ENCODE results near the gene DCT.

DNA sequence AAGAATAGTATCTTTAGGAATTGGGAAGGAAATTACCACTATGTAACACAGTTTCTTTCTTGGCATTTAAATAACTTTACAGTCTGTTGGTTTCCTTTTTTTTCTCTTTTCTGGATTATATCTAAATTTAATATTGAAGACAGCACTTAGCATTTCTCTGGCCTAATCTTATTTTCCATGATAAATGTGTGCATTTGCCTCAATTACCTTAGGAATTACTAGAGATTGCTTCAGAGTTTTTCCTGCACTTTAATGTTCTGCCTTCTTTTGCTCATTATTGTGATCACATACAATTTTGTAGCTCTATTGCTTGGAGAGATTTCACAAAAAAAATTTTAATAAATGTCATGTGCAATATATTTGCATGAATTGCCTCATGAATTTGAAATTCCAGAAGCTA lies 25.1 kb downstream of the DCT start:
- TF ChIP-seq POLR2A (IDR thresholded peaks at IDR 0.05) = no peak
- TF ChIP-seq, protein P1, sequence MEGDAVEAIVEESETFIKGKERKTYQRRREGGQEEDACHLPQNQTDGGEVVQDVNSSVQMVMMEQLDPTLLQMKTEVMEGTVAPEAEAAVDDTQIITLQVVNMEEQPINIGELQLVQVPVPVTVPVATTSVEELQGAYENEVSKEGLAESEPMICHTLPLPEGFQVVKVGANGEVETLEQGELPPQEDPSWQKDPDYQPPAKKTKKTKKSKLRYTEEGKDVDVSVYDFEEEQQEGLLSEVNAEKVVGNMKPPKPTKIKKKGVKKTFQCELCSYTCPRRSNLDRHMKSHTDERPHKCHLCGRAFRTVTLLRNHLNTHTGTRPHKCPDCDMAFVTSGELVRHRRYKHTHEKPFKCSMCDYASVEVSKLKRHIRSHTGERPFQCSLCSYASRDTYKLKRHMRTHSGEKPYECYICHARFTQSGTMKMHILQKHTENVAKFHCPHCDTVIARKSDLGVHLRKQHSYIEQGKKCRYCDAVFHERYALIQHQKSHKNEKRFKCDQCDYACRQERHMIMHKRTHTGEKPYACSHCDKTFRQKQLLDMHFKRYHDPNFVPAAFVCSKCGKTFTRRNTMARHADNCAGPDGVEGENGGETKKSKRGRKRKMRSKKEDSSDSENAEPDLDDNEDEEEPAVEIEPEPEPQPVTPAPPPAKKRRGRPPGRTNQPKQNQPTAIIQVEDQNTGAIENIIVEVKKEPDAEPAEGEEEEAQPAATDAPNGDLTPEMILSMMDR (IDR thresholded peaks at IDR 0.05) = no peak

Data from lower leg skin (tissue), 3 donors.